Measurements from ENCODE around the gene LARGE1. TPM values are rescaled to one million over a fixed set of nuclear protein-coding genes. Genes with fewer than 3 reads are reported as not detected.

Gene LARGE1
- total RNA-seq, 1 experiment from 2014 or later: 1.5 TPM

GRCh38 chr22:33487041-33487716 lies 433.1 kb downstream of the LARGE1 start:
- Histone ChIP-seq H3K9me2 (ENCODE audit: insufficient read depth) (no peaks in the 10 kb centered on the region), H3K4me2 (ENCODE audit: low read length) (no peak overlapping the region), H3K9me3 (ENCODE audit: control insufficient read depth in 1 of 2, insufficient read depth in 1 of 2, low read depth in 1 of 2, low read length in 2 of 2) (peaks cover 6 to 50% of the 10 kb centered on the region in 2 experiments; a peak in 2 of 4 replicates), H3K4me3 (replicated peaks in 1 of 2; ENCODE audit: low read depth in 1 of 2, low read length in 2 of 2) (no peak overlapping the region), H3K4me1 (ENCODE audit: control insufficient read depth in 1 of 2, insufficient read depth in 2 of 2, low read length in 2 of 2) (no peaks in the 10 kb centered on the region), H3K36me3 (ENCODE audit: control insufficient read depth in 1 of 2, insufficient read depth in 2 of 2, low read length in 2 of 2) (no peaks in the 10 kb centered on the region), H3K79me2 (ENCODE audit: insufficient read depth, low read length) (no peaks in the 10 kb centered on the region), H2AFZ (ENCODE audit: low read depth, low read length, poor library complexity, severe bottlenecking) (no peak overlapping the region), H3K9ac (ENCODE audit: low read length) (no peak overlapping the region), H3K27ac (ENCODE audit: low read depth, low read length) (no peak overlapping the region), H4K20me1 (ENCODE audit: insufficient read depth) (no peaks in the 10 kb centered on the region), H3K27me3 (ENCODE audit: insufficient read depth, low read length) (no peaks in the 10 kb centered on the region)
- TF ChIP-seq SIN3A (IDR thresholded peaks at IDR 0.05; ENCODE audit: low read depth): no peak
- no peak for TF ChIP-seq POLR2AphosphoS5 (IDR thresholded peaks at IDR 0.05; ENCODE audit: low read depth, low read length)
- TF ChIP-seq SRF (IDR thresholded peaks at IDR 0.05; ENCODE audit: low read depth): no peak
- TF ChIP-seq MAX (IDR thresholded peaks at IDR 0.05): no peak
- no peak for TF ChIP-seq ZFX (IDR thresholded peaks at IDR 0.05)
- no peak for TF ChIP-seq POLR2A (IDR thresholded peaks at IDR 0.05; ENCODE audit: borderline replicate concordance, extremely low read depth, insufficient read depth, insufficient read length)
- no peak for TF ChIP-seq RAD21 (IDR thresholded peaks at IDR 0.05; ENCODE audit: low read depth)
- no peak for TF ChIP-seq CEBPB (IDR thresholded peaks at IDR 0.05; ENCODE audit: low read depth)
- no peak for TF ChIP-seq SP1 (IDR thresholded peaks at IDR 0.05; ENCODE audit: low read depth)
- no peak for TF ChIP-seq EZH2 (IDR thresholded peaks at IDR 0.05)
- no peak for TF ChIP-seq JUND (IDR thresholded peaks at IDR 0.05)
- TF ChIP-seq FOSL1 (IDR thresholded peaks at IDR 0.05; ENCODE audit: low read depth): no peak
- TF ChIP-seq ZBTB33 (IDR thresholded peaks at IDR 0.05; ENCODE audit: extremely low read depth, insufficient replicate concordance, low read length): no peak
- no peak for TF ChIP-seq ZNF274 (IDR thresholded peaks at IDR 0.05; ENCODE audit: low read depth, low read length)
- TF ChIP-seq ATF3 (IDR thresholded peaks at IDR 0.05): no peak
- TF ChIP-seq ELF1 (IDR thresholded peaks at IDR 0.05; ENCODE audit: borderline replicate concordance, low read depth): no peak
- no peak for TF ChIP-seq CBX3 (IDR thresholded peaks at IDR 0.05; ENCODE audit: low read depth)
- no peak for TF ChIP-seq CTCF (IDR thresholded peaks at IDR 0.05 in 2 of 3, conservative IDR thresholded peaks at IDR 0.05 in 1 of 3; ENCODE audit: borderline replicate concordance in 1 of 3, insufficient read depth in 1 of 3, low read depth in 2 of 3, low read length in 2 of 3)
- TF ChIP-seq EZH2phosphoT487 (IDR thresholded peaks at IDR 0.05; ENCODE audit: borderline replicate concordance): no peak
- ChIA-PET POLR2A (no interaction called here), RAD21 (ENCODE audit: low non-redundant PET in 1 of 2, low total read pairs in 2 of 2, uncharacterized antibody in 2 of 2, unreplicated experiment in 2 of 2) (no interaction called here), CTCF (no interaction called here)
- BruUV-seq (replicated peaks): no TSS peak
- intact Hi-C loops (cut with micrococcal nuclease): no loop called here
- no peak for DNase-seq (ENCODE audit: low read depth, low spot score)
- no peak for ATAC-seq
